HepG2 (cell line): Measurements from ENCODE around the gene ZNF780B. TPM values are rescaled to one million over a fixed set of nuclear protein-coding genes. Genes with fewer than 3 reads are reported as not detected.

Experiments used
- ATAC-seq: fragments of 200-7000 bp; cut with Tn5 transposase; 3 replicates; pipeline ENCODE4 v1.9.1; 2020; ENCODE audit warnings: mild to moderate bottlenecking, moderate library complexity
- BruUV-seq: library from RNA; stranded (reverse); fragments of 400-500 nt; replicated peaks from 2 replicates; lab custom pipeline; 2021; lab: Mats Ljungman, UMichigan
- CTCF ChIA-PET: fragments of 300-600 bp; formaldehyde crosslinking; extraction: SDS; loops from one replicate; lab custom pipeline; 2021; ENCODE audit warnings: low total read pairs, inconsistent platforms, low intra/inter-chr PET ratio; lab: Yijun Ruan, JAX
- POLR2A ChIA-PET: fragments of 350-600 bp; sonication (Branson Sonifier 250); formaldehyde crosslinking; loops from one replicate; lab custom pipeline; 2020; ENCODE audit warnings: antibody characterized with exemption, inconsistent platforms; lab: Yijun Ruan, JAX
- DNase-seq: peaks from one replicate; pipeline ENCODE4 v3.0.0-alpha.2; 2015; ENCODE audit warnings: low spot score
- FAIRE-seq: peaks from 3 replicates; lab custom pipeline; 2011; peaks lifted over from hg19 to GRCh38; lab: Jason Lieb, UNC
- H2AFZ ChIP-seq: one replicate; pipeline ENCODE4 v1.6.1; 2011; ENCODE audit warnings: low read length, inconsistent platforms
- H3K27ac ChIP-seq: fragments of 300-600 bp; 3 replicates; pipeline ENCODE4 v1.8.0; 2011; ENCODE audit warnings: mixed run types, mild to moderate bottlenecking, mixed read lengths, low read length, inconsistent platforms; ENCODE audit not compliant: insufficient read depth; ENCODE audit errors: extremely low read length
- H3K27me3 ChIP-seq, 2 experiments: fragments of 200-600 bp in 1 of 2; 2 replicates in 1 of 2; 3 replicates in 1 of 2; pipeline versions ENCODE4 v1.6.0 to v1.8.0; 2011; ENCODE audit warnings: low read length in 2 of 2, mild to moderate bottlenecking in 2 of 2, moderate library complexity in 2 of 2, inconsistent platforms in 1 of 2; ENCODE audit not compliant: insufficient read depth in 2 of 2, control insufficient read depth in 1 of 2
- H3K36me3 ChIP-seq, 2 experiments: fragments of 200-600 bp in 1 of 2; replicated peaks in 1 of 2; 2 replicates in 1 of 2; 3 replicates in 1 of 2; pipeline versions ENCODE4 v1.5.1 to v1.8.0; 2011; ENCODE audit warnings: low read length in 2 of 2, inconsistent platforms in 1 of 2; ENCODE audit not compliant: insufficient read depth in 2 of 2, control insufficient read depth in 1 of 2
- H3K4me1 ChIP-seq: 2 replicates; pipeline ENCODE4 v1.5.1; 2012; ENCODE audit warnings: low read length, inconsistent platforms; ENCODE audit not compliant: insufficient read depth
- H3K4me2 ChIP-seq: 2 replicates; pipeline ENCODE4 v1.6.0; 2011; ENCODE audit warnings: low read depth, low read length, inconsistent platforms
- H3K4me3 ChIP-seq, 3 experiments: fragments of 200-600 bp in 1 of 3; sonication (generic), shearing (Covaris generic) in 1 of 3; replicated peaks in 1 of 3; 2 replicates each; pipeline ENCODE4 v1.5.1; 2011 to 2016; ENCODE audit warnings: low read length in 3 of 3, inconsistent platforms in 2 of 3, low read depth in 2 of 3, mild to moderate bottlenecking in 2 of 3, control low read depth in 1 of 3, mixed read lengths in 1 of 3; ENCODE audit not compliant: insufficient read depth in 1 of 3
- H3K79me2 ChIP-seq: one replicate; pipeline ENCODE4 v1.6.1; 2011; ENCODE audit warnings: low read length, inconsistent platforms; ENCODE audit not compliant: insufficient read depth
- H3K9ac ChIP-seq: 2 replicates; pipeline ENCODE4 v1.6.0; 2011; ENCODE audit warnings: mild to moderate bottlenecking, low read depth, low read length, inconsistent platforms; ENCODE audit not compliant: insufficient read depth
- H3K9me3 ChIP-seq: 2 replicates; pipeline ENCODE4 v1.5.1; 2012; ENCODE audit warnings: mild to moderate bottlenecking, low read length
- H4K20me1 ChIP-seq: 2 replicates; pipeline ENCODE4 v1.6.0; 2011; ENCODE audit warnings: inconsistent platforms, mild to moderate bottlenecking, low read length, moderate library complexity; ENCODE audit not compliant: insufficient read depth
- ATF1 ChIP-seq: IDR thresholded peaks from 2 replicates; pipeline ENCODE4 v1.6.1; 2016; ENCODE audit warnings: mild to moderate bottlenecking, control low read depth
- BRCA1 ChIP-seq: sonication (generic); formaldehyde crosslinking; IDR thresholded peaks from 2 replicates; pipeline ENCODE4 v1.4.0; 2020; ENCODE audit warnings: missing genetic modification reagents
- CC2D1A ChIP-seq: sonication (generic); formaldehyde crosslinking; IDR thresholded peaks from 2 replicates; pipeline ENCODE4 v1.8.1; 2023; ENCODE audit warnings: mild to moderate bottlenecking, missing genetic modification reagents
- CENPT ChIP-seq: sonication (generic); formaldehyde crosslinking; IDR thresholded peaks from 2 replicates; pipeline ENCODE4 v1.8.0; 2022; ENCODE audit warnings: low read depth, mild to moderate bottlenecking, moderate library complexity, missing genetic modification reagents
- EHMT2 ChIP-seq: fragments of 200-600 bp; sonication (generic); IDR thresholded peaks from 2 replicates; pipeline ENCODE4 v1.7.0; 2017; ENCODE audit warnings: antibody characterized with exemption, low read depth, low read length, borderline replicate concordance
- FOXP1 ChIP-seq, 2 experiments: fragments of 450-650 bp in 1 of 2; IDR thresholded peaks; 2 replicates each; pipeline ENCODE4 v1.6.1; 2017 to 2018; ENCODE audit warnings: antibody characterized with exemption in 1 of 2
- GATAD2A ChIP-seq: IDR thresholded peaks from 2 replicates; pipeline ENCODE4 v1.6.1; 2016
- HNF4A ChIP-seq: sonication (generic); formaldehyde crosslinking; IDR thresholded peaks from 2 replicates; pipeline ENCODE4 v1.4.0; 2020; ENCODE audit warnings: missing genetic modification reagents
- HNRNPH1 ChIP-seq: fragments of 200-400 bp; formaldehyde crosslinking; optimal IDR thresholded peaks from 2 replicates; pipeline ENCODE3; 2017; ENCODE audit warnings: mild to moderate bottlenecking, low read depth, low read length
- SIX1 ChIP-seq: sonication (generic); formaldehyde crosslinking; IDR thresholded peaks from 2 replicates; pipeline ENCODE4 v1.4.0; 2020; ENCODE audit warnings: missing genetic modification reagents, borderline replicate concordance
- SRSF1 ChIP-seq: fragments of 200-400 bp; formaldehyde crosslinking; optimal IDR thresholded peaks from 2 replicates; pipeline ENCODE3; 2017; ENCODE audit warnings: mild to moderate bottlenecking, low read depth, low read length, moderate library complexity
- TCF7L2 ChIP-seq: IDR thresholded peaks from 2 replicates; pipeline ENCODE4 v1.6.1; 2011; ENCODE audit warnings: mild to moderate bottlenecking, low read depth, low read length, moderate library complexity
- TEAD3 ChIP-seq: optimal IDR thresholded peaks from 2 replicates; pipeline ENCODE3; 2016; ENCODE audit warnings: borderline replicate concordance
- ZSCAN20 ChIP-seq: sonication (generic); formaldehyde crosslinking; IDR thresholded peaks from 2 replicates; pipeline ENCODE4 v1.4.0; 2020; ENCODE audit warnings: missing genetic modification reagents, mild to moderate bottlenecking, borderline replicate concordance
- WGBS: methylation state at CpG from one replicate; pipeline ENCODE4 v1.1.6; 2017; ENCODE audit warnings: low lambda C conversion rate; 5-methylcytosine and 5-hydroxymethylcytosine counted together
- in situ Hi-C: cut with HindIII; loops from 2 replicates; pipeline ENCODE4 v1.10.0; 2017; ENCODE audit warnings: low pct_unique_long_range_greater_than_20kb; ENCODE audit not compliant: extremely low pct_ligation_motif_present
- intact Hi-C: fragments of 100-400 bp; cut with micrococcal nuclease; formaldehyde crosslinking; loops from one replicate; pipeline ENCODE4 v1.10.0; 2022; ENCODE audit not compliant: unreplicated experiment
- polyA plus RNA-seq, 8 experiments: library from polyadenylated mRNA; depleted of rRNA in 3 of 8; stranded (reverse) in 7 of 8; unstranded in 1 of 8; fragments of >200 nt; fragmentation: Illumina TruSeq in 4 of 8; extraction: Trizol in 4 of 8; gene quantifications; 2 replicates each; pipeline versions ENCODE4 v1.2.1 to v1.2.3, GENCODE V29; 2011 to 2016; ENCODE audit warnings: low read depth in 4 of 8, missing spikeins in 1 of 8, mixed read lengths in 1 of 8; ENCODE audit not compliant: insufficient read depth in 1 of 8
- total RNA-seq, 5 experiments: library from RNA; depleted of rRNA; stranded (reverse); fragments of >200 nt; fragmentation: Illumina TruSeq; extraction: Trizol; gene quantifications; 2 replicates each; pipeline ENCODE4 v1.2.3, GENCODE V29; 2016; ENCODE audit warnings: low read depth in 1 of 5
- TF ChIP-seq, protein P1 (sequence below): sonication (generic); formaldehyde crosslinking; IDR thresholded peaks from 2 replicates; pipeline ENCODE4 v1.5.0; 2020; ENCODE audit warnings: missing genetic modification reagents
- TF ChIP-seq, protein P2 (sequence below), 2 experiments: sonication (generic) in 1 of 2; formaldehyde crosslinking in 1 of 2; IDR thresholded peaks; 2 replicates each; pipeline versions ENCODE4 v1.4.0 to v1.6.1; 2016 to 2020; ENCODE audit warnings: borderline replicate concordance in 1 of 2, low read depth in 1 of 2, mild to moderate bottlenecking in 1 of 2, missing genetic modification reagents in 1 of 2
- TF ChIP-seq, protein P3 (sequence below): sonication (generic); formaldehyde crosslinking; IDR thresholded peaks from 2 replicates; pipeline ENCODE4 v1.5.1; 2020; ENCODE audit warnings: mild to moderate bottlenecking, missing genetic modification reagents, borderline replicate concordance

ZNF780B gene
- total and polyA plus RNA-seq, 2 of the 13 experiments (the other 11 are each of a cell fraction or from before 2014, with no cell fraction given): 6.6 to 21.9 TPM

DNA sequence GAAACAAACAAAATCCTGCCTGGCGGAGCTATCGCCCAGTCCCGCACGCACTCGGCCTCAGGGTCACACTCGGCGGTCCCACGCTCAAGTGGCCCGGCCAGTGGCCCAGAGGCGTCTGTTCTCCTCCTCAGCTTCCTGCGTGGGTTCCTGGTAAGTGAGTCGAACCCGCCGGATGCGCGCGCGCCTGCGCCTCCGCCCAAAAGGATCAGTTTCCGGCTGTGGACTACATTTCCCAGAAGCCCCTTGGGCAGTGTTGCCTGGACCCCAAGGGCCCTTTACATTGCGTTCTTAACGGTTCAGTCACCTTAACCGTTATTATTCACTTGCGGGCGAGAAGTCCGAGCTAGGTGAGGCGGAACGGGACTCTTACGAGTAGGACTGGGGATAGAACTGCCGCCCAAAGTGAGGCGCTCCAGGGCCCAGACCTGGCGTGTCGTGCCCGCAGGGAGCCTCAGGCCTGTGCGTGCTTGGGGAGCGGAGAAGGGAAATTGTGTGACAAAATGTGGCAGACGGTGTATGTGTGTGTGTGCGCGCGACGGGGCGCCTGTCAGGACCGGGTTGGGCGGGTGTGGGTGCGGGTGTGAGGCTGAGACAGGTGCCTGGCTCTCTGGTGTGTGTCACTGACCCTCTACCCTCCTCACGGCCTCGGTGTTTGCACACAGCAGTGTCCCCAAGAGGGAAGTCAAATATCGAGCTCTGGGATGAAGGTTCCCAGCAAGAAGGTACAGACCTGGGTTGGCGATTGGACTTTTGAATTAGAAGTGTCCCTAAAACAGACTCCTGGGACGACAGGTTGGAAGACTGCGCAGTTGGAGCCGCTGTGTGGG, 59.0 kb downstream of the ZNF780B start, which contains the start of gene ZNF546:
TSS of gene ZNF546 (plus strand) at position 250 of the 827 bp plus-strand sequence. CDS start 1,267 bp downstream, outside the sequence.
- DNase-seq (peak; percentile 76), FAIRE-seq (peak; percentile 42), ATAC-seq (peak; percentile 97)
- ChIA-PET CTCF (no interaction called here), POLR2A (interaction anchor here (0.6 to 2.7 kb wide), 3 partner anchors 27 to 781 kb away, joined by 3 to 24 read pairs (median 7); partner anchors contain the start of genes PSMC4, RAB4B and ZNF780A)
- peak within 1 kb of the TSS; percentile 83 for H3K9ac ChIP-seq
- H2AFZ ChIP-seq: peak within 1 kb of the TSS; percentile 22
- no peaks in the 10 kb centered on the region; a peak in 1 of 5 replicates for H3K27me3 ChIP-seq
- BruUV-seq: no TSS peak
- peak within 1 kb of the TSS; percentile 79 to 93 (median 81) for H3K4me3 ChIP-seq
- peaks cover 10% of the 10 kb centered on the region for H3K79me2 ChIP-seq
- intact Hi-C loops (loop anchor here (2.0 kb wide), 2 partner anchors 26 to 58 kb away; partner anchors contain the start of gene PSMC4), in situ Hi-C loops (no loop called here)
- peaks cover 11% of the 10 kb centered on the region; the same call in 1 of the 2 replicates for H3K9me3 ChIP-seq
- H4K20me1 ChIP-seq: no peaks in the 10 kb centered on the region
- H3K4me1 ChIP-seq: peaks cover 23% of the 10 kb centered on the region
- H3K4me2 ChIP-seq: peak within 1 kb of the TSS; percentile 94
- peak within 1 kb of the TSS; percentile 78 for H3K27ac ChIP-seq
- no peaks in the 10 kb centered on the region for H3K36me3 ChIP-seq
- 1% methylated on average over 31 of the region's 53 CpGs for WGBS
- 0 out of 2 replicates have a peak, but pooled peaks have one; percentile 47 for TF ChIP-seq ZSCAN20
- peak; percentile 79 for TF ChIP-seq GATAD2A (CRISPR knock-in tag)
- TF ChIP-seq, protein P1, sequence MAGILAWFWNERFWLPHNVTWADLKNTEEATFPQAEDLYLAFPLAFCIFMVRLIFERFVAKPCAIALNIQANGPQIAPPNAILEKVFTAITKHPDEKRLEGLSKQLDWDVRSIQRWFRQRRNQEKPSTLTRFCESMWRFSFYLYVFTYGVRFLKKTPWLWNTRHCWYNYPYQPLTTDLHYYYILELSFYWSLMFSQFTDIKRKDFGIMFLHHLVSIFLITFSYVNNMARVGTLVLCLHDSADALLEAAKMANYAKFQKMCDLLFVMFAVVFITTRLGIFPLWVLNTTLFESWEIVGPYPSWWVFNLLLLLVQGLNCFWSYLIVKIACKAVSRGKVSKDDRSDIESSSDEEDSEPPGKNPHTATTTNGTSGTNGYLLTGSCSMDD (CRISPR knock-in tag): no peak
- TF ChIP-seq SIX1: peak; percentile 91
- TF ChIP-seq CC2D1A (CRISPR knock-in tag): no peak
- TF ChIP-seq, protein P2, sequence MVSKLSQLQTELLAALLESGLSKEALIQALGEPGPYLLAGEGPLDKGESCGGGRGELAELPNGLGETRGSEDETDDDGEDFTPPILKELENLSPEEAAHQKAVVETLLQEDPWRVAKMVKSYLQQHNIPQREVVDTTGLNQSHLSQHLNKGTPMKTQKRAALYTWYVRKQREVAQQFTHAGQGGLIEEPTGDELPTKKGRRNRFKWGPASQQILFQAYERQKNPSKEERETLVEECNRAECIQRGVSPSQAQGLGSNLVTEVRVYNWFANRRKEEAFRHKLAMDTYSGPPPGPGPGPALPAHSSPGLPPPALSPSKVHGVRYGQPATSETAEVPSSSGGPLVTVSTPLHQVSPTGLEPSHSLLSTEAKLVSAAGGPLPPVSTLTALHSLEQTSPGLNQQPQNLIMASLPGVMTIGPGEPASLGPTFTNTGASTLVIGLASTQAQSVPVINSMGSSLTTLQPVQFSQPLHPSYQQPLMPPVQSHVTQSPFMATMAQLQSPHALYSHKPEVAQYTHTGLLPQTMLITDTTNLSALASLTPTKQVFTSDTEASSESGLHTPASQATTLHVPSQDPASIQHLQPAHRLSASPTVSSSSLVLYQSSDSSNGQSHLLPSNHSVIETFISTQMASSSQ (IDR thresholded peaks at IDR 0.05; ENCODE audit: low read depth): no peak
- TF ChIP-seq, protein P2 (CRISPR knock-in tag; IDR thresholded peaks at IDR 0.05; ENCODE audit: borderline replicate concordance): peak; percentile 64; the same call in 1 of the 2 replicates
- TF ChIP-seq BRCA1 (CRISPR knock-in tag): no peak
- TF ChIP-seq CENPT: no peak
- peak; percentile 16; the same call in 1 of the 2 replicates for TF ChIP-seq HNF4A (CRISPR knock-in tag)
- no peak; the same call in 1 of the 2 replicates for TF ChIP-seq EHMT2
- TF ChIP-seq SRSF1: no peak
- peak; percentile 33; the same call in 1 of the 2 replicates for TF ChIP-seq ATF1 (CRISPR knock-in tag)
- no peak for TF ChIP-seq HNRNPH1
- TF ChIP-seq FOXP1 (IDR thresholded peaks at IDR 0.05): no peak
- TF ChIP-seq FOXP1 (CRISPR knock-in tag; IDR thresholded peaks at IDR 0.05): no peak
- no peak for TF ChIP-seq TCF7L2
- TF ChIP-seq, protein P3, sequence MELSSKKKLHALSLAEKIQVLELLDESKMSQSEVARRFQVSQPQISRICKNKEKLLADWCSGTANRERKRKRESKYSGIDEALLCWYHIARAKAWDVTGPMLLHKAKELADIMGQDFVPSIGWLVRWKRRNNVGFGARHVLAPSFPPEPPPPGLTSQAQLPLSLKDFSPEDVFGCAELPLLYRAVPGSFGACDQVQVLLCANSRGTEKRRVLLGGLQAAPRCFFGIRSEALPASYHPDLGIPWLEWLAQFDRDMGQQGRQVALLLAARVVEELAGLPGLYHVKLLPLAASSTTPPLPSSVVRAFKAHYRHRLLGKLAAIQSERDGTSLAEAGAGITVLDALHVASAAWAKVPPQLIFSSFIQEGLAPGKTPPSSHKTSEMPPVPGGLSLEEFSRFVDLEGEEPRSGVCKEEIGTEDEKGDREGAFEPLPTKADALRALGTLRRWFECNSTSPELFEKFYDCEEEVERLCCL: peak; percentile 48; the same call in 1 of the 2 replicates
- no peak for TF ChIP-seq TEAD3 (CRISPR knock-in tag)
